Endothelial cell of umbilical vein (primary cell): ENCODE results near the gene PROM1. TPM values are rescaled to one million over a fixed set of nuclear protein-coding genes. Genes with fewer than 3 reads are reported as not detected.

Experiments used
- BruUV-seq: library from RNA; stranded (reverse); fragments of 400-500 nt; replicated peaks from 2 replicates; lab custom pipeline; 2021; lab: Mats Ljungman, UMichigan
- CTCF ChIA-PET: fragments of 300-600, 350-600 bp; sonication (Branson Sonifier 250); formaldehyde crosslinking; loops from one replicate; lab custom pipeline; 2021; ENCODE audit warnings: antibody characterized with exemption, inconsistent platforms; lab: Charles Lee
- POLR2A ChIA-PET: fragments of 300-600, 350-600 bp; sonication (Branson Sonifier 250); formaldehyde crosslinking; loops from one replicate; lab custom pipeline; 2021; ENCODE audit warnings: antibody characterized with exemption, inconsistent platforms; lab: Charles Lee
- DNase-seq: peaks from one replicate; pipeline ENCODE4 v3.0.0-alpha.2; 2011; ENCODE audit warnings: low read depth, low spot score
- FAIRE-seq: peaks from 2 replicates; lab custom pipeline; 2011; peaks lifted over from hg19 to GRCh38; lab: Jason Lieb, UNC
- H2AFZ ChIP-seq: 2 replicates; pipeline ENCODE4 v1.6.0; 2012; ENCODE audit warnings: low read depth, low read length, control low read depth, inconsistent platforms
- H3K27ac ChIP-seq: 2 replicates; pipeline ENCODE4 v1.5.1; 2011; ENCODE audit warnings: low read depth, mild to moderate bottlenecking, control low read depth, low read length, moderate library complexity; ENCODE audit not compliant: insufficient read depth
- H3K27me3 ChIP-seq, 2 experiments: 2 replicates each; pipeline versions ENCODE4 v1.6.0 to v1.6.1; 2011; ENCODE audit warnings: low read length in 2 of 2, mixed read lengths in 1 of 2; ENCODE audit not compliant: control insufficient read depth in 2 of 2, insufficient read depth in 2 of 2
- H3K36me3 ChIP-seq, 2 experiments: 2 replicates in 1 of 2; 3 replicates in 1 of 2; pipeline ENCODE4 v1.5.1; 2011; ENCODE audit warnings: low read length in 2 of 2, mild to moderate bottlenecking in 1 of 2, moderate library complexity in 1 of 2; ENCODE audit not compliant: control insufficient read depth in 2 of 2, insufficient read depth in 2 of 2; ENCODE audit errors: extremely low read depth in 1 of 2
- H3K4me1 ChIP-seq: 3 replicates; pipeline ENCODE4 v1.5.1; 2011; ENCODE audit warnings: mild to moderate bottlenecking, low read length; ENCODE audit not compliant: control insufficient read depth, insufficient read depth; ENCODE audit errors: extremely low read depth
- H3K4me2 ChIP-seq: 2 replicates; pipeline ENCODE4 v1.6.1; 2011; ENCODE audit warnings: low read length, control low read depth, mixed read lengths; ENCODE audit not compliant: insufficient read depth
- H3K4me3 ChIP-seq, 3 experiments: fragments of 200-600 bp in 1 of 3; sonication (generic), shearing (Covaris generic) in 1 of 3; replicated peaks in 1 of 3; 2 replicates each; pipeline ENCODE4 v1.5.1; 2011 to 2016; ENCODE audit warnings: control low read depth in 3 of 3, low read length in 3 of 3, mild to moderate bottlenecking in 2 of 3, inconsistent platforms in 1 of 3, low read depth in 1 of 3, moderate library complexity in 1 of 3; ENCODE audit not compliant: insufficient read depth in 1 of 3
- H3K79me2 ChIP-seq: 2 replicates; pipeline ENCODE4 v1.6.0; 2012; ENCODE audit warnings: low read length, inconsistent platforms; ENCODE audit not compliant: control insufficient read depth, insufficient read depth
- H3K9ac ChIP-seq: replicated peaks from 2 replicates; pipeline ENCODE3; 2011; ENCODE audit warnings: low read length, control low read depth; ENCODE audit not compliant: insufficient read depth; ENCODE audit errors: extremely low read depth
- H3K9me1 ChIP-seq: replicated peaks from 3 replicates; pipeline ENCODE4 v1.6.0; 2011; ENCODE audit warnings: mild to moderate bottlenecking, low read length; ENCODE audit not compliant: control insufficient read depth, insufficient read depth; ENCODE audit errors: extremely low read depth
- H3K9me3 ChIP-seq: replicated peaks from 2 replicates; pipeline ENCODE4 v1.5.1; 2012; ENCODE audit warnings: low read length, inconsistent platforms; ENCODE audit not compliant: control insufficient read depth, insufficient read depth
- H4K20me1 ChIP-seq: replicated peaks from 2 replicates; pipeline ENCODE3; 2011; ENCODE audit warnings: mild to moderate bottlenecking, low read length; ENCODE audit not compliant: control insufficient read depth, insufficient read depth; ENCODE audit errors: extremely low read depth
- CTCF ChIP-seq, 2 donors: IDR thresholded peaks; 1 replicate in 1 of 2; 2 replicates in 1 of 2; pipeline ENCODE4 v1.5.1; 2011; ENCODE audit warnings: low read length in 2 of 2, mild to moderate bottlenecking in 2 of 2, moderate library complexity in 2 of 2, control low read depth in 1 of 2, inconsistent platforms in 1 of 2, low read depth in 1 of 2; ENCODE audit not compliant: insufficient read depth in 1 of 2; ENCODE audit errors: extremely low read depth in 1 of 2
- EZH2 ChIP-seq: IDR thresholded peaks from 2 replicates; pipeline ENCODE4 v1.6.1; 2012; ENCODE audit warnings: borderline replicate concordance, low read depth, mild to moderate bottlenecking, moderate library complexity, low read length, inconsistent platforms; ENCODE audit not compliant: severe bottlenecking
- FOS ChIP-seq: IDR thresholded peaks from 2 replicates; pipeline ENCODE4 v1.6.1; 2011; ENCODE audit warnings: mild to moderate bottlenecking, low read length, moderate library complexity, borderline replicate concordance; ENCODE audit not compliant: insufficient read depth
- GATA2 ChIP-seq: IDR thresholded peaks from 2 replicates; pipeline ENCODE4 v1.7.0; 2011; ENCODE audit warnings: low read depth, mild to moderate bottlenecking, moderate library complexity, mixed read lengths, low read length; ENCODE audit not compliant: insufficient read length, insufficient read depth
- JUN ChIP-seq: IDR thresholded peaks from 2 replicates; pipeline ENCODE4 v1.6.1; 2011; ENCODE audit warnings: borderline replicate concordance, low read depth; ENCODE audit not compliant: insufficient read length, insufficient read depth
- MAX ChIP-seq: IDR thresholded peaks from 2 replicates; pipeline ENCODE4 v1.6.1; 2011; ENCODE audit not compliant: insufficient read depth, insufficient read length
- MYC ChIP-seq: IDR thresholded peaks from one replicate; pipeline ENCODE4 v1.6.1; 2011; ENCODE audit warnings: mild to moderate bottlenecking, low read depth, low read length
- POLR2A ChIP-seq: IDR thresholded peaks from 2 replicates; pipeline ENCODE4 v1.6.1; 2012; ENCODE audit warnings: low read depth, mild to moderate bottlenecking, control low read depth, low read length
- POLR2AphosphoS5 ChIP-seq: IDR thresholded peaks from 2 replicates; pipeline ENCODE4 v1.6.1; 2012; ENCODE audit warnings: low read depth, mild to moderate bottlenecking, control low read depth, low read length, moderate library complexity; ENCODE audit not compliant: insufficient read depth
- dilution Hi-C: fragments of 300-500 bp; cut with MboI; formaldehyde crosslinking; loops from one replicate; pipeline ENCODE4 v1.15.0; 2019; ENCODE audit warnings: low sequenced_read_pairs; ENCODE audit not compliant: extremely low pct_ligation_motif_present
- intact Hi-C: fragments of 100-400 bp; cut with micrococcal nuclease; formaldehyde crosslinking; loops from one replicate; pipeline ENCODE4 v1.10.0; 2022
- polyA plus RNA-seq, 4 experiments: library from polyadenylated mRNA; depleted of rRNA in 3 of 4; stranded (reverse) in 3 of 4; unstranded in 1 of 4; fragments of >200 nt; gene quantifications; 2 replicates each; pipeline versions ENCODE4 v1.2.1 to v1.2.3, GENCODE V29; 2011 to 2012; ENCODE audit warnings: missing spikeins in 1 of 4
- total RNA-seq: library from RNA; stranded (reverse); gene quantifications from 2 replicates; pipeline ENCODE4 v1.2.3, GENCODE V29; 2021

PROM1 gene
- total and polyA plus RNA-seq, 2 donors (not counting 3 experiments of a cell fraction or from before 2014, with no cell fraction given): 0.36 to 1.7 TPM

GRCh38 chr4:16035843-16036242, 48.0 kb downstream of the PROM1 start:
- Histone ChIP-seq H3K27ac (no peak overlapping the region), H2AFZ (no peak overlapping the region), H4K20me1 (no peaks in the 10 kb centered on the region), H3K4me1 (peaks cover 11% of the 10 kb centered on the region), H3K36me3 (no peaks in the 10 kb centered on the region), H3K27me3 (peaks cover 0 to 3% of the 10 kb centered on the region in 2 experiments), H3K4me2 (no peak overlapping the region), H3K4me3 (no peak overlapping the region), H3K79me2 (no peaks in the 10 kb centered on the region), H3K9ac (no peak overlapping the region), H3K9me1 (no peaks in the 10 kb centered on the region), H3K9me3 (no peaks in the 10 kb centered on the region)
- CTCF ChIA-PET: no interaction called here
- TF ChIP-seq MAX: no peak
- TF ChIP-seq CTCF (IDR thresholded peaks at IDR 0.05; ENCODE audit: extremely low read depth in 1 of 2, insufficient read depth in 1 of 2, low read depth in 1 of 2, low read length in 2 of 2): no peak
- TF ChIP-seq GATA2: no peak
- no peak for TF ChIP-seq FOS
- no peak for TF ChIP-seq EZH2
- no peak for TF ChIP-seq POLR2AphosphoS5
- no peak for TF ChIP-seq MYC
- no peak for TF ChIP-seq POLR2A
- TF ChIP-seq JUN: no peak
- no TSS peak for BruUV-seq
- intact Hi-C loops (no loop called here), dilution Hi-C loops (no loop called here)
- DNase-seq: no peak
- no peak for FAIRE-seq
- POLR2A ChIA-PET: no interaction called here
